ENCODE data around the gene ZNF439.

DNA sequence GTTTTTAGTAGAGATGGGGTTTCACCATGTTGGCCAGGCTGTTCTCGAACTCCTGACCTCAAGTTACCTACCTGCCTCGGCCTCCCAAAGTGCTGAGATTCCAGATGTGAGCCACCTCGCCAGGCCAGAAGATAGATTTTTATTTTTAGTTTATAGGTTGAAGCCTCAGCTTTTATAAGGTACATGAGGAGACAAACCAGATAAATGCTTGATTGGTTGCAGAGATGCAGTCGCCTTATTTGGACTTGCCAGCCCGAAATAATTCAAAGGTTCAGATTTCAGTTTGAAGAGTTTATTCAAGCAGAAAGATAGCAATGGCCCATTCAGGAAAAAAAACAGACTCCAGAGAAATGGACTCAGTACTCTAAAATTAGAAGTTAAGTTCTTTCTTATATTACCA, 42.1 kb downstream of the ZNF439 start:
- TF ChIP-seq NFIC (IDR thresholded peaks at IDR 0.05; ENCODE audit: low read depth, low read length) (no peak), CTCF (IDR thresholded peaks at IDR 0.05 in 2 of 3, conservative IDR thresholded peaks at IDR 0.05 in 1 of 3; ENCODE audit: control insufficient read depth in 2 of 3, extremely low read depth in 1 of 3, insufficient read depth in 1 of 3, low read depth in 3 of 3, low read length in 3 of 3) (no peak), JUND (IDR thresholded peaks at IDR 0.05; ENCODE audit: low read depth, low read length) (no peak), HDGF (IDR thresholded peaks at IDR 0.05) (no peak), KDM1A (IDR thresholded peaks at IDR 0.05; ENCODE audit: borderline replicate concordance) (no peak), CEBPB (IDR thresholded peaks at IDR 0.05; ENCODE audit: borderline replicate concordance in 1 of 2, low read depth in 2 of 2, low read length in 2 of 2) (no peak), MEF2A (IDR thresholded peaks at IDR 0.05; ENCODE audit: insufficient read depth, low read depth, low read length) (no peak), PRDM15 (CRISPR knock-in tag; IDR thresholded peaks at IDR 0.05) (no peak), EGR1 (IDR thresholded peaks at IDR 0.05; ENCODE audit: borderline replicate concordance in 1 of 2, low read depth in 2 of 2, low read length in 2 of 2) (no peak), RAD21 (IDR thresholded peaks at IDR 0.05; ENCODE audit: insufficient read depth, low read depth, low read length) (no peak), STAT3 (IDR thresholded peaks at IDR 0.05; ENCODE audit: low read depth, low read length) (no peak), ZNF274 (IDR thresholded peaks at IDR 0.05; ENCODE audit: insufficient read depth, insufficient read length) (no peak)
- TF ChIP-seq, protein P1, sequence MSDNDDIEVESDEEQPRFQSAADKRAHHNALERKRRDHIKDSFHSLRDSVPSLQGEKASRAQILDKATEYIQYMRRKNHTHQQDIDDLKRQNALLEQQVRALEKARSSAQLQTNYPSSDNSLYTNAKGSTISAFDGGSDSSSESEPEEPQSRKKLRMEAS (IDR thresholded peaks at IDR 0.05; ENCODE audit: low read depth, low read length): no peak

Data from GM12878 (cell line).